Loucy (cell line): ENCODE results near the gene DCXR.

Source experiments
- H2AFZ ChIP-seq: fragments of 200-600 bp; sonication (generic); 2 replicates; pipeline ENCODE4 v1.6.0; 2016; ENCODE audit warnings: antibody characterized with exemption, mild to moderate bottlenecking, low read length, moderate library complexity
- H3F3A ChIP-seq: fragments of 200-600 bp; 2 replicates; pipeline ENCODE4 v1.6.0; 2016; ENCODE audit warnings: antibody characterized with exemption, low read depth, mild to moderate bottlenecking
- H3K27me3 ChIP-seq: fragments of 200-600 bp; sonication (generic); 2 replicates; pipeline ENCODE4 v1.6.1; 2014; ENCODE audit warnings: low read length, mild to moderate bottlenecking; ENCODE audit not compliant: insufficient read depth, poor library complexity, severe bottlenecking
- H3K36me3 ChIP-seq: fragments of 200-600 bp; sonication (generic); 2 replicates; pipeline ENCODE4 v1.6.1; 2016; ENCODE audit warnings: low read length; ENCODE audit not compliant: insufficient read depth
- H3K4me1 ChIP-seq: fragments of 200-600 bp; sonication (generic); 2 replicates; pipeline ENCODE4 v1.5.1; 2014; ENCODE audit warnings: low read length, mild to moderate bottlenecking; ENCODE audit not compliant: insufficient read depth, poor library complexity, severe bottlenecking
- H3K4me2 ChIP-seq: fragments of 200-600 bp; sonication (generic); 2 replicates; pipeline ENCODE4 v1.6.0; 2014; ENCODE audit warnings: antibody characterized with exemption, low read length, low read depth, mild to moderate bottlenecking; ENCODE audit not compliant: poor library complexity, severe bottlenecking
- H3K4me3 ChIP-seq: fragments of 200-600 bp; sonication (generic); 2 replicates; pipeline ENCODE4 v1.5.1; 2014; ENCODE audit warnings: low read length, mild to moderate bottlenecking, mixed read lengths; ENCODE audit not compliant: poor library complexity, severe bottlenecking
- H3K79me2 ChIP-seq: fragments of 200-600 bp; sonication (generic); 2 replicates; pipeline ENCODE4 v1.6.1; 2014; ENCODE audit warnings: low read length; ENCODE audit not compliant: insufficient read depth
- H3K9ac ChIP-seq: fragments of 200-600 bp; sonication (generic); 2 replicates; pipeline ENCODE4 v1.6.0; 2014; ENCODE audit warnings: mild to moderate bottlenecking, low read depth, low read length, moderate library complexity; ENCODE audit not compliant: poor library complexity, severe bottlenecking
- H3K9me2 ChIP-seq: fragments of 200-600 bp; sonication (generic); replicated peaks from 2 replicates; pipeline ENCODE4 v1.6.1; 2016; ENCODE audit warnings: low read depth, low read length, mixed read lengths
- H3K9me3 ChIP-seq: fragments of 200-600 bp; sonication (generic); 2 replicates; pipeline ENCODE4 v1.6.1; 2014; ENCODE audit warnings: mild to moderate bottlenecking, antibody characterized with exemption, low read length, low read depth; ENCODE audit not compliant: insufficient read depth
- H4K20me1 ChIP-seq: fragments of 200-600 bp; sonication (generic); 2 replicates; pipeline ENCODE4 v1.6.0; 2014; ENCODE audit warnings: antibody characterized with exemption, low read length, mild to moderate bottlenecking; ENCODE audit not compliant: insufficient read depth, poor library complexity, severe bottlenecking
- EZH2phosphoT487 ChIP-seq: fragments of 200-600 bp; IDR thresholded peaks from 2 replicates; pipeline ENCODE4 v1.6.1; 2018; ENCODE audit warnings: antibody characterized with exemption, mild to moderate bottlenecking, moderate library complexity, borderline replicate concordance
- TF ChIP-seq, protein P1 (sequence below): fragments of 200-600 bp; sonication (generic); conservative IDR thresholded peaks from 2 replicates; pipeline ENCODE4 v1.5.1; 2014; ENCODE audit warnings: mild to moderate bottlenecking, antibody characterized with exemption, low read length

DCXR gene

DNA sequence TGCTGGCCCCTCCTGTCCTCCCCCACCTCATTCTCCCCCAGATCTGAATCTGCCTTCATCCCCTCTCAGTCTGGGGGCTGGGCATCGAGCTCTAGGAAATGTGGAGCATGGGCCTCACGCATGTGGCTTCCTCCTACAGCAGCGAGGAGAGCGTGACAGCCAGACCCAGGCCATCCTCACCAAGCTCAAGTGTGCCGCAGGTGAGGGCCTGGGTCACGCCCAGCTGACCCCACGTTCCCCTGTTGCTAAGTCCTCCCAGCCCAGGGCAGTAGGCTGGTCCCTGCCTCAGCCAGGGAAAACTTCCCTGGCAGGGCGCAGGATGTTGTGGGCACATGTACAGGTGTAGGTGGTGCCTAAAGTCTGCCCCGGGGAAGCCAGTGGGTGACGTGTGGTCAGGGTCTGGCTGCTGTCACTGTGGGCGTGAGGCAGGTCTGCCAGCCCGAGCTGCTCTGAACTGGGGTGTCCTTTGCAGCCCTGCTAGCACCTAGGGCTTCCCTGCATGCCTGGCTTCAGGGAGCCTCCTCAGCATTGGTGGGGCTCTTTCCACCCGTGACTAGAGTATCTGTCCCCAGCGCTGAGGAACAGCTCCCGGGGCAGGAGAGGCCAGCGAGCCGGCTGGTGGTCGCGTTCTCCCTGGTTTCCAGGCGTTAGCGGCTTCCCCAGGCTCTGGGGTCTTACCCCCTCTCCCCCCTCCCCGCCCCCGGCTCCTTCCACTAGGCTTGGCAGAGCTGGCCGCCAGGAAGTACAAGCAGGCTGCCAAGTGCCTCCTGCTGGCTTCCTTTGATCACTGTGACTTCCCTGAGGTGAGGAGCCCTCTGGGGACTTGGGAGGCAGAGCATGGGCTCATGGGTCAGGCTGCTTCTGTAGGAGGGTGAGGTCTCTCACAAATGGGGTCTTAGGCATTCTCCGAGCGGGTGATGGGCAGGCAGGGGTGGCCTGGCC is 17.8 kb upstream of the DCXR start:
- H3K9ac ChIP-seq: no peak overlapping the region
- H2AFZ ChIP-seq: no peak overlapping the region
- no peaks in the 10 kb centered on the region for H3F3A ChIP-seq
- TF ChIP-seq EZH2phosphoT487: no peak
- TF ChIP-seq, protein P1, sequence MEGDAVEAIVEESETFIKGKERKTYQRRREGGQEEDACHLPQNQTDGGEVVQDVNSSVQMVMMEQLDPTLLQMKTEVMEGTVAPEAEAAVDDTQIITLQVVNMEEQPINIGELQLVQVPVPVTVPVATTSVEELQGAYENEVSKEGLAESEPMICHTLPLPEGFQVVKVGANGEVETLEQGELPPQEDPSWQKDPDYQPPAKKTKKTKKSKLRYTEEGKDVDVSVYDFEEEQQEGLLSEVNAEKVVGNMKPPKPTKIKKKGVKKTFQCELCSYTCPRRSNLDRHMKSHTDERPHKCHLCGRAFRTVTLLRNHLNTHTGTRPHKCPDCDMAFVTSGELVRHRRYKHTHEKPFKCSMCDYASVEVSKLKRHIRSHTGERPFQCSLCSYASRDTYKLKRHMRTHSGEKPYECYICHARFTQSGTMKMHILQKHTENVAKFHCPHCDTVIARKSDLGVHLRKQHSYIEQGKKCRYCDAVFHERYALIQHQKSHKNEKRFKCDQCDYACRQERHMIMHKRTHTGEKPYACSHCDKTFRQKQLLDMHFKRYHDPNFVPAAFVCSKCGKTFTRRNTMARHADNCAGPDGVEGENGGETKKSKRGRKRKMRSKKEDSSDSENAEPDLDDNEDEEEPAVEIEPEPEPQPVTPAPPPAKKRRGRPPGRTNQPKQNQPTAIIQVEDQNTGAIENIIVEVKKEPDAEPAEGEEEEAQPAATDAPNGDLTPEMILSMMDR: no peak
- peaks cover 11% of the 10 kb centered on the region for H4K20me1 ChIP-seq
- H3K4me3 ChIP-seq: no peak overlapping the region
- H3K9me2 ChIP-seq: no peaks in the 10 kb centered on the region
- no peak overlapping the region for H3K4me2 ChIP-seq
- peaks cover 18% of the 10 kb centered on the region for H3K4me1 ChIP-seq
- H3K79me2 ChIP-seq: peaks cover 28% of the 10 kb centered on the region
- H3K27me3 ChIP-seq: no peaks in the 10 kb centered on the region
- peaks cover 34% of the 10 kb centered on the region; the same call in 1 of the 2 replicates for H3K36me3 ChIP-seq
- H3K9me3 ChIP-seq: no peaks in the 10 kb centered on the region

DNA sequence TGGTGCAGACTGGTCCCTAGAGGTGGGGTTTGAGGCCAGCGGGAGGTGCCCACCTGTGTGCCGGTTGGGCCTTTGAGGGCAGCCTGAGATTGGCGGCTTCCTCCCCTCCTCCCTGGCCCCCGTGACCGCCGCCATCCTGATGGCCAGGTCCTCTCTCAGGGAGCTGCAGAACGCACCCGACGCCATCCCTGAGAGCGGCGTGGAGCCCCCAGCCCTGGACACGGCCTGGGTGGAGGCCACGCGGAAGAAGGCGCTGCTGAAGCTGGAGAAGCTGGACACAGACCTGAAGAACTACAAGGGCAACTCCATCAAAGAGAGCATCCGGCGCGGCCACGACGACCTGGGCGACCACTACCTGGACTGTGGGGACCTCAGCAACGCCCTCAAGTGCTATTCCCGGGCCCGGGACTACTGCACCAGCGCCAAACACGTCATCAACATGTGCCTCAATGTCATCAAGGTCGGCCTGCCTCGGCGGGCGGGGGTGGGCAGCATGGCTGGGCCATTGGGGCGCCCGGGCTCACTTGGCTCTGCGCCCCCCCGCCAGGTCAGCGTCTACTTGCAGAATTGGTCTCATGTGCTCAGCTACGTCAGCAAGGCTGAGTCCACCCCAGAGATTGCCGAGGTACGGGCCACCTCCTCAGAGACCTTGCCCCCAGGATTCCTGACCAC is 17.0 kb upstream of the DCXR start:
- Histone ChIP-seq H3K9me3 (no peaks in the 10 kb centered on the region), H3K27me3 (no peaks in the 10 kb centered on the region)

DNA sequence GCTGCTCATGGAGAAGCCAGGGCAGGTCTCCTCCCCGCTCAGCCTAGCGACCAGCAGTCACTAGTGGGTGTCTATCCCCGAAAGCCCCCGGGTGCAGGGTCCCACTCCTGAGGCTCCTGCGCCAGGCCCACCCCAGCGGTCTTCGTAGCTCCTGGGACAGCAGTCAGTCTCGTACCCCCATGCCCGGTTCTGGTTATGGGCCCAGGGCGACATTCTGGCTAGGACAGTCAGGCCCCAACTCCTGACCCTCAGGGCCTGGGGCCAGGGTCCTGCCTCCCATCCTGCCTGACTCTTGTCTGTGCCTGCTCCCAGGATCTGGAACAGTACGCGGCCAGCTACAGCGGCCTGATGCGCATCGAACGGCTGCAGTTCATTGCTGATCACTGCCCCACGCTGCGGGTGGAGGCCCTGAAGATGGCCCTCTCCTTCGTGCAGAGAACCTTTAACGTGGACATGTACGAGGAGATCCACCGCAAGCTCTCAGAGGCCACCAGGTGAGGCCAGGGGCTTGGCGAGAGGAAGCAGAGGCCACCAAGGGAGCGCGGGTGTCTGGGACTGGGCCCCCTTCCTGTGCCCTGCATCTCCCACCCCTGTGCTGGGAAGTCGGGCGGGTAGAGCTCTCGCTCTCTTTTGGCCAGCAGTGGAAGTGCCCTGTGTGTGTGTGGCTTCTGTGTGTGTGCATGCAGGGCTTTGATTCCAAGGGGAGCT is 16.2 kb upstream of the DCXR start:
- no peaks in the 10 kb centered on the region for H3K9me2 ChIP-seq
- peak overlapping the region; percentile 93 for H3K4me3 ChIP-seq
- H3K4me1 ChIP-seq: peaks cover 21% of the 10 kb centered on the region
- H3K27me3 ChIP-seq: no peaks in the 10 kb centered on the region
- H3K9me3 ChIP-seq: no peaks in the 10 kb centered on the region
- no peaks in the 10 kb centered on the region for H3F3A ChIP-seq
- H4K20me1 ChIP-seq: peaks cover 11% of the 10 kb centered on the region
- peak overlapping the region; percentile 71 for H3K4me2 ChIP-seq
- no peak for TF ChIP-seq EZH2phosphoT487
- TF ChIP-seq, protein P1: no peak
- no peak overlapping the region for H2AFZ ChIP-seq
- peak overlapping the region; percentile 70 for H3K9ac ChIP-seq
- H3K79me2 ChIP-seq: peaks cover 28% of the 10 kb centered on the region
- H3K36me3 ChIP-seq: peaks cover 23% of the 10 kb centered on the region; the same call in 1 of the 2 replicates

More for the DNA sequence above, 17.0 kb upstream of the DCXR start:
- Histone ChIP-seq H3K4me1 (peaks cover 21% of the 10 kb centered on the region), H3K9ac (no peak overlapping the region), H3K4me2 (no peak overlapping the region), H3K36me3 (peaks cover 29% of the 10 kb centered on the region; the same call in 1 of the 2 replicates), H2AFZ (no peak overlapping the region), H3K79me2 (peaks cover 28% of the 10 kb centered on the region), H3K4me3 (no peak overlapping the region), H3F3A (no peaks in the 10 kb centered on the region), H3K9me2 (no peaks in the 10 kb centered on the region), H4K20me1 (peaks cover 11% of the 10 kb centered on the region)
- no peak for TF ChIP-seq EZH2phosphoT487
- TF ChIP-seq, protein P1: no peak
